H9 (cell line): ENCODE results near the gene ADSL. TPM values are rescaled to one million over a fixed set of nuclear protein-coding genes. Genes with fewer than 3 reads are reported as not detected.

Source experiments
- DNase-seq: peaks from one replicate; pipeline ENCODE4 v3.0.0-alpha.2; 2017
- H2AFZ ChIP-seq: one replicate; pipeline ENCODE4 v1.6.1; 2013; ENCODE audit warnings: mild to moderate bottlenecking, low read length, control low read depth, moderate library complexity
- H2AK5ac ChIP-seq: 2 replicates; pipeline ENCODE4 v1.6.1; 2013; ENCODE audit warnings: low read length, control low read depth, mixed read lengths; ENCODE audit not compliant: insufficient read length
- H2BK120ac ChIP-seq: one replicate; pipeline ENCODE4 v1.6.1; 2013; ENCODE audit warnings: low read depth, mild to moderate bottlenecking, low read length, control low read depth, inconsistent platforms; ENCODE audit not compliant: poor library complexity, severe bottlenecking
- H2BK12ac ChIP-seq: 2 replicates; pipeline ENCODE4 v1.6.1; 2013; ENCODE audit warnings: low read length, control low read depth, mixed read lengths, low read depth; ENCODE audit not compliant: insufficient read length
- H2BK15ac ChIP-seq: 2 replicates; pipeline ENCODE4 v1.6.1; 2013; ENCODE audit warnings: low read depth, low read length, control low read depth
- H2BK20ac ChIP-seq: one replicate; pipeline ENCODE4 v1.6.1; 2013; ENCODE audit warnings: low read depth, mild to moderate bottlenecking, low read length, control low read depth, inconsistent platforms; ENCODE audit not compliant: poor library complexity, severe bottlenecking
- H2BK5ac ChIP-seq: 2 replicates; pipeline ENCODE4 v1.6.1; 2013; ENCODE audit warnings: low read length, control low read depth, mixed read lengths; ENCODE audit not compliant: insufficient read length
- H3K14ac ChIP-seq: 2 replicates; pipeline ENCODE4 v1.6.1; 2013; ENCODE audit warnings: low read length, control low read depth; ENCODE audit not compliant: insufficient read depth
- H3K18ac ChIP-seq: 2 replicates; pipeline ENCODE4 v1.6.1; 2013; ENCODE audit warnings: low read depth, mild to moderate bottlenecking, mixed read lengths, low read length, control low read depth; ENCODE audit not compliant: insufficient read length
- H3K23ac ChIP-seq: 2 replicates; pipeline ENCODE4 v1.6.1; 2013; ENCODE audit warnings: low read length, control low read depth, mixed read lengths, low read depth; ENCODE audit not compliant: insufficient read length
- H3K23me2 ChIP-seq: 2 replicates; pipeline ENCODE4 v1.6.1; 2013; ENCODE audit warnings: low read depth, mild to moderate bottlenecking, mixed read lengths, low read length, control low read depth; ENCODE audit not compliant: insufficient read length, poor library complexity, severe bottlenecking
- H3K27ac ChIP-seq: 2 replicates; pipeline ENCODE4 v1.5.1; 2013; ENCODE audit warnings: low read length, control low read depth, mixed read lengths, low read depth; ENCODE audit not compliant: insufficient read length
- H3K27me3 ChIP-seq: 2 replicates; pipeline ENCODE4 v1.6.1; 2013; ENCODE audit warnings: low read length, control low read depth, inconsistent platforms; ENCODE audit not compliant: insufficient read depth
- H3K4ac ChIP-seq: 2 replicates; pipeline ENCODE4 v1.6.1; 2013; ENCODE audit warnings: low read depth, mild to moderate bottlenecking, control low read depth, inconsistent platforms, low read length, moderate library complexity
- H3K4me1 ChIP-seq: 2 replicates; pipeline ENCODE4 v1.6.1; 2013; ENCODE audit warnings: low read length, control low read depth, inconsistent platforms; ENCODE audit not compliant: insufficient read depth
- H3K4me2 ChIP-seq: 2 replicates; pipeline ENCODE4 v1.6.1; 2013; ENCODE audit warnings: low read length, control low read depth, mixed read lengths; ENCODE audit not compliant: insufficient read length, insufficient read depth
- H3K56ac ChIP-seq: 2 replicates; pipeline ENCODE4 v1.6.1; 2013; ENCODE audit warnings: low read depth, mild to moderate bottlenecking, mixed read lengths, low read length, control low read depth; ENCODE audit not compliant: insufficient read length
- H3K79me1 ChIP-seq: 2 replicates; pipeline ENCODE4 v1.6.1; 2013; ENCODE audit warnings: low read depth, mild to moderate bottlenecking, moderate library complexity, low read length, control low read depth, inconsistent platforms; ENCODE audit not compliant: insufficient read depth, poor library complexity, severe bottlenecking
- H3K79me2 ChIP-seq: 2 replicates; pipeline ENCODE4 v1.6.1; 2013; ENCODE audit warnings: low read length, control low read depth, inconsistent platforms; ENCODE audit not compliant: insufficient read depth
- H3K9ac ChIP-seq: 2 replicates; pipeline ENCODE4 v1.6.1; 2013; ENCODE audit warnings: low read length, control low read depth, mixed read lengths; ENCODE audit not compliant: insufficient read length; ENCODE audit errors: extremely low read depth
- H3K9me3 ChIP-seq: one replicate; pipeline ENCODE4 v1.6.1; 2013; ENCODE audit warnings: low read depth, low read length, inconsistent platforms; ENCODE audit not compliant: control insufficient read depth
- H3T11ph ChIP-seq: one replicate; pipeline ENCODE4 v1.6.1; 2013; ENCODE audit warnings: mild to moderate bottlenecking, low read length, control low read depth, inconsistent platforms
- H4K20me1 ChIP-seq: one replicate; pipeline ENCODE4 v1.6.1; 2013; ENCODE audit not compliant: control insufficient read depth, insufficient read length, insufficient read depth
- H4K5ac ChIP-seq: 2 replicates; pipeline ENCODE4 v1.6.1; 2013; ENCODE audit warnings: low read depth, mild to moderate bottlenecking, mixed read lengths, low read length, control low read depth; ENCODE audit not compliant: insufficient read length
- H4K8ac ChIP-seq: replicated peaks from 2 replicates; pipeline ENCODE4 v1.6.1; 2013; ENCODE audit warnings: low read length, control low read depth, mixed read lengths, low read depth; ENCODE audit not compliant: insufficient read length
- H4K91ac ChIP-seq: 2 replicates; pipeline ENCODE4 v1.6.1; 2013; ENCODE audit warnings: low read depth, mild to moderate bottlenecking, moderate library complexity, mixed read lengths, low read length, control low read depth; ENCODE audit not compliant: insufficient read length
- H3K27ac Mint-ChIP-seq, 3 experiments: 2 replicates in 2 of 3; 3 replicates in 1 of 3; pipeline ENCODE4 v1.8.0; 2020 to 2021; ENCODE audit warnings: mixed read lengths in 3 of 3, mild to moderate bottlenecking in 1 of 3, moderate library complexity in 1 of 3
- H3K27me3 Mint-ChIP-seq: 2 replicates; pipeline ENCODE4 v1.8.0; 2021; ENCODE audit warnings: low read depth, mild to moderate bottlenecking, moderate library complexity, mixed read lengths
- H3K36me3 Mint-ChIP-seq, 3 experiments: 2 replicates in 2 of 3; 3 replicates in 1 of 3; pipeline ENCODE4 v1.8.0; 2020 to 2021; ENCODE audit warnings: low read depth in 3 of 3, mixed read lengths in 3 of 3; ENCODE audit not compliant: insufficient read depth in 1 of 3
- H3K4me1 Mint-ChIP-seq, 2 experiments: 2 replicates each; pipeline ENCODE4 v1.8.0; 2020; ENCODE audit warnings: mixed read lengths in 2 of 2
- H3K4me3 Mint-ChIP-seq, 2 experiments: 2 replicates in 1 of 2; 3 replicates in 1 of 2; pipeline ENCODE4 v1.8.0; 2020 to 2021; ENCODE audit warnings: mild to moderate bottlenecking in 2 of 2, mixed read lengths in 2 of 2, moderate library complexity in 1 of 2
- H3K9me3 Mint-ChIP-seq, 2 experiments: 2 replicates in 1 of 2; 3 replicates in 1 of 2; pipeline ENCODE4 v1.8.0; 2020; ENCODE audit warnings: mild to moderate bottlenecking in 2 of 2, mixed read lengths in 2 of 2, moderate library complexity in 1 of 2
- WGBS: extraction: QIAGEN DNeasy Blood & Tissue Kit; methylation state at CpG from one replicate; pipeline ENCODE4 v1.1.7; 2013; ENCODE audit warnings: missing lambda C conversion rate, low lambda C conversion rate, mixed read lengths; ENCODE audit not compliant: insufficient read length; ENCODE audit errors: extremely low coverage; 5-methylcytosine and 5-hydroxymethylcytosine counted together
- total RNA-seq: library from RNA; stranded (reverse); gene quantifications from 2 replicates; pipeline ENCODE4 v1.2.1, GENCODE V29; 2021
- TF ChIP-seq, protein P1 (sequence below): fragments of 200-600 bp; sonication (generic); conservative IDR thresholded peaks from 3 replicates; pipeline ENCODE4 v1.8.0; 2021; ENCODE audit warnings: antibody characterized with exemption, mild to moderate bottlenecking

The ADSL gene
- total RNA-seq, 1 experiment from 2014 or later, result 175 TPM

DNA sequence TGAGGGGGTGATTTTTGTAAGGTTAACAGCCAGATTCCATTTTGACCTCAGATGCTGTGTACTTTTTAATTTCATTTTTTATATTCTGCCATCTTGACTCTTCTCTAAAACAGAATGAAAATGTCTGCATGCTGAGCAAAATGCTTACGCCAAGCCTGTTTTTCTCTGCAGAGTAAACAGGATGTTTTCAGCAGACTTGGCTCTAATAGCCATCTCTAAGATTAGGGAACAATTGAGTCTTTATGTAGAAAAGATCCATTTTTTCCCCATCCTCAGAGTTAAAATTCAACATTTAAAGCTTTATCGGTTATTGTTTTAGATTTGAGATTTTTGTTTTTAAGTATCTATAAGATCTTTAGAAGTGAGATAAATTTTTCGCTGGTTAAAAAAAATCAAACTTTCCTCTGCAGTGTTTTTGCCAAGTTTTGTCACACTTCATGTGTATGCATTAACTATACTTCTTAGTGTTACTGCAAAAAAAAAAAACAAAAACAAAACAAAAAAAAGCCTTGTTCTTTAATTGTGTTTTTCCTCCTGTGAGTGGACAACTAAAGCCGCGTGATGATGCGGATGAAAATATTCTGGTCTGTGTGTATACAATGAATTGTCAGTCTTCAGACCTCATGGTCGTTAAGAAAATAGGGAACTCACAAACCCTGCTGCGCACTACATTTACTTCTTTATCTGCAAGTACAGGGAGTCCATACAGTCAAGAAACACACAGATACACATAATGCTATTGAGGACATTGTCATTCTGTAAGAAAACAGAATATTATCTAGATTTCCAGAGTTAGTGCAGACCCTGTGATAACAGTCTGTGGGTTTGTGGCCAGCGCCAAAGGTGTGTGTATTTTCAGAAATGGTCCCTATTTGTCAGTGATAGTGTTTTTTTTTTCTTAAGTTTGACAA is 17.5 kb upstream of the ADSL start:
- Histone ChIP-seq H4K8ac (no peak overlapping the region), H2AK5ac (no peak overlapping the region), H4K91ac (no peak overlapping the region), H3T11ph (no peak overlapping the region), H4K20me1 (peaks cover 3% of the 10 kb centered on the region), H2BK12ac (no peak overlapping the region), H3K9me3 (no peaks in the 10 kb centered on the region), H3K4me1 (peaks cover 5% of the 10 kb centered on the region; the same call in 1 of the 2 replicates), H3K27me3 (no peaks in the 10 kb centered on the region), H3K79me1 (no peaks in the 10 kb centered on the region), H2BK120ac (no peak overlapping the region), H3K27ac (no peak overlapping the region), H3K18ac (no peak overlapping the region), H3K4me2 (no peak overlapping the region), H3K9ac (no peak overlapping the region), H3K23me2 (no peaks in the 10 kb centered on the region), H2BK5ac (no peak overlapping the region), H2BK20ac (no peak overlapping the region), H3K23ac (no peak overlapping the region), H3K4ac (no peak overlapping the region), H4K5ac (no peak overlapping the region), H3K79me2 (no peaks in the 10 kb centered on the region), H2AFZ (no peak overlapping the region), H3K56ac (no peak overlapping the region), H3K14ac (no peak overlapping the region), H2BK15ac (no peak overlapping the region)
- Mint-ChIP-seq H3K9me3 (no peaks in the 10 kb centered on the region), H3K27ac (no peak overlapping the region; a peak in 1 of 7 replicates), H3K4me3 (no peak overlapping the region), H3K36me3 (peaks cover 0 to 40% (median 17%) of the 10 kb centered on the region in 3 experiments; a peak in 4 of 7 replicates), H3K27me3 (no peaks in the 10 kb centered on the region; the same call in none of the 2 replicates), H3K4me1 (peaks cover 70 to 81% of the 10 kb centered on the region in 2 experiments)
- TF ChIP-seq, protein P1, sequence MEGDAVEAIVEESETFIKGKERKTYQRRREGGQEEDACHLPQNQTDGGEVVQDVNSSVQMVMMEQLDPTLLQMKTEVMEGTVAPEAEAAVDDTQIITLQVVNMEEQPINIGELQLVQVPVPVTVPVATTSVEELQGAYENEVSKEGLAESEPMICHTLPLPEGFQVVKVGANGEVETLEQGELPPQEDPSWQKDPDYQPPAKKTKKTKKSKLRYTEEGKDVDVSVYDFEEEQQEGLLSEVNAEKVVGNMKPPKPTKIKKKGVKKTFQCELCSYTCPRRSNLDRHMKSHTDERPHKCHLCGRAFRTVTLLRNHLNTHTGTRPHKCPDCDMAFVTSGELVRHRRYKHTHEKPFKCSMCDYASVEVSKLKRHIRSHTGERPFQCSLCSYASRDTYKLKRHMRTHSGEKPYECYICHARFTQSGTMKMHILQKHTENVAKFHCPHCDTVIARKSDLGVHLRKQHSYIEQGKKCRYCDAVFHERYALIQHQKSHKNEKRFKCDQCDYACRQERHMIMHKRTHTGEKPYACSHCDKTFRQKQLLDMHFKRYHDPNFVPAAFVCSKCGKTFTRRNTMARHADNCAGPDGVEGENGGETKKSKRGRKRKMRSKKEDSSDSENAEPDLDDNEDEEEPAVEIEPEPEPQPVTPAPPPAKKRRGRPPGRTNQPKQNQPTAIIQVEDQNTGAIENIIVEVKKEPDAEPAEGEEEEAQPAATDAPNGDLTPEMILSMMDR, result no peak
- no peak for DNase-seq
- WGBS, result no CpG with 5 or more reads among the region's 9 CpGs
